ENCODE data around the gene CEMIP. TPM values are rescaled to one million over a fixed set of nuclear protein-coding genes. Genes with fewer than 3 reads are reported as not detected.

Gene CEMIP, protein sequence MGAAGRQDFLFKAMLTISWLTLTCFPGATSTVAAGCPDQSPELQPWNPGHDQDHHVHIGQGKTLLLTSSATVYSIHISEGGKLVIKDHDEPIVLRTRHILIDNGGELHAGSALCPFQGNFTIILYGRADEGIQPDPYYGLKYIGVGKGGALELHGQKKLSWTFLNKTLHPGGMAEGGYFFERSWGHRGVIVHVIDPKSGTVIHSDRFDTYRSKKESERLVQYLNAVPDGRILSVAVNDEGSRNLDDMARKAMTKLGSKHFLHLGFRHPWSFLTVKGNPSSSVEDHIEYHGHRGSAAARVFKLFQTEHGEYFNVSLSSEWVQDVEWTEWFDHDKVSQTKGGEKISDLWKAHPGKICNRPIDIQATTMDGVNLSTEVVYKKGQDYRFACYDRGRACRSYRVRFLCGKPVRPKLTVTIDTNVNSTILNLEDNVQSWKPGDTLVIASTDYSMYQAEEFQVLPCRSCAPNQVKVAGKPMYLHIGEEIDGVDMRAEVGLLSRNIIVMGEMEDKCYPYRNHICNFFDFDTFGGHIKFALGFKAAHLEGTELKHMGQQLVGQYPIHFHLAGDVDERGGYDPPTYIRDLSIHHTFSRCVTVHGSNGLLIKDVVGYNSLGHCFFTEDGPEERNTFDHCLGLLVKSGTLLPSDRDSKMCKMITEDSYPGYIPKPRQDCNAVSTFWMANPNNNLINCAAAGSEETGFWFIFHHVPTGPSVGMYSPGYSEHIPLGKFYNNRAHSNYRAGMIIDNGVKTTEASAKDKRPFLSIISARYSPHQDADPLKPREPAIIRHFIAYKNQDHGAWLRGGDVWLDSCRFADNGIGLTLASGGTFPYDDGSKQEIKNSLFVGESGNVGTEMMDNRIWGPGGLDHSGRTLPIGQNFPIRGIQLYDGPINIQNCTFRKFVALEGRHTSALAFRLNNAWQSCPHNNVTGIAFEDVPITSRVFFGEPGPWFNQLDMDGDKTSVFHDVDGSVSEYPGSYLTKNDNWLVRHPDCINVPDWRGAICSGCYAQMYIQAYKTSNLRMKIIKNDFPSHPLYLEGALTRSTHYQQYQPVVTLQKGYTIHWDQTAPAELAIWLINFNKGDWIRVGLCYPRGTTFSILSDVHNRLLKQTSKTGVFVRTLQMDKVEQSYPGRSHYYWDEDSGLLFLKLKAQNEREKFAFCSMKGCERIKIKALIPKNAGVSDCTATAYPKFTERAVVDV (N-terminal part only)
- 0.70 to 1.2 TPM (median 0.83 TPM) in 3 replicates for total RNA-seq

DNA sequence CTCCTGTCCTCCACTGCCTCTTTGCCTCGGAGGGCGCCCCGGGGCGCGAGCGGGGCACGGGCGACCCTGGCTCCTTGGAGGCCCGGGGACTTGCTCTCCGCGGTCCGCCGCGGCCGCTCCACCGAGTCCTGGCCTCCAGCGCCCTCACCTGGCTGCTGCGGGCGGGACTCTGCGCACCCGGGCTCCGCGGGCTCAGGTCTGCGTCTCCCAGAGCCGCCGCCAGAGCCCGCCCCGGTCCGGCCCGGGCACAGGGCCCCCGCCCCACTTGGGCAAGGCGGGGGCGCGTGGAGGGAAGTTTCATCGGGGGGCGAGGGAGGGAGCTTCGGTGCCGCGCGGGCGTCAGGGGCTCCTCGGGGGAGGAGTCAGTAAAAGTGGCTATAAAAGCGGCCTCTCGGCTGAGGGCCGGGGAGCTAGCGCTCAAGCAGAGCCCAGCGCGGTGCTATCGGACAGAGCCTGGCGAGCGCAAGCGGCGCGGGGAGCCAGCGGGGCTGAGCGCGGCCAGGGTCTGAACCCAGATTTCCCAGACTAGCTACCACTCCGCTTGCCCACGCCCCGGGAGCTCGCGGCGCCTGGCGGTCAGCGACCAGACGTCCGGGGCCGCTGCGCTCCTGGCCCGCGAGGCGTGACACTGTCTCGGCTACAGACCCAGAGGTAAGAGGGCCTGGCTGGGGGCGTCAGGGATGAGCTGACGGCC lies at the start of gene CEMIP:
Gene CEMIP (plus strand): TSS at position 407 of the 694 bp plus-strand sequence. CDS start 94,510 bp downstream, outside the sequence.
- H3K27ac Mint-ChIP-seq: no peak within 1 kb of the TSS
- peaks cover 16% of the 10 kb centered on the region for H3K4me1 Mint-ChIP-seq
- peak; percentile 71 to 91 for DNase-seq (ENCODE audit: low spot score in 2 of 2, unreplicated experiment in 2 of 2)
- H3K27me3 Mint-ChIP-seq (ENCODE audit: low read depth): peaks cover 66% of the 10 kb centered on the region
- no peaks in the 10 kb centered on the region for H3K36me3 Mint-ChIP-seq
- peak within 1 kb of the TSS; percentile 69 for H3K4me3 Mint-ChIP-seq
- TF ChIP-seq, protein P1, sequence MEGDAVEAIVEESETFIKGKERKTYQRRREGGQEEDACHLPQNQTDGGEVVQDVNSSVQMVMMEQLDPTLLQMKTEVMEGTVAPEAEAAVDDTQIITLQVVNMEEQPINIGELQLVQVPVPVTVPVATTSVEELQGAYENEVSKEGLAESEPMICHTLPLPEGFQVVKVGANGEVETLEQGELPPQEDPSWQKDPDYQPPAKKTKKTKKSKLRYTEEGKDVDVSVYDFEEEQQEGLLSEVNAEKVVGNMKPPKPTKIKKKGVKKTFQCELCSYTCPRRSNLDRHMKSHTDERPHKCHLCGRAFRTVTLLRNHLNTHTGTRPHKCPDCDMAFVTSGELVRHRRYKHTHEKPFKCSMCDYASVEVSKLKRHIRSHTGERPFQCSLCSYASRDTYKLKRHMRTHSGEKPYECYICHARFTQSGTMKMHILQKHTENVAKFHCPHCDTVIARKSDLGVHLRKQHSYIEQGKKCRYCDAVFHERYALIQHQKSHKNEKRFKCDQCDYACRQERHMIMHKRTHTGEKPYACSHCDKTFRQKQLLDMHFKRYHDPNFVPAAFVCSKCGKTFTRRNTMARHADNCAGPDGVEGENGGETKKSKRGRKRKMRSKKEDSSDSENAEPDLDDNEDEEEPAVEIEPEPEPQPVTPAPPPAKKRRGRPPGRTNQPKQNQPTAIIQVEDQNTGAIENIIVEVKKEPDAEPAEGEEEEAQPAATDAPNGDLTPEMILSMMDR (IDR thresholded peaks at IDR 0.05; ENCODE audit: unreplicated experiment): peak; percentile 75
- H3K9me3 Mint-ChIP-seq: no peaks in the 10 kb centered on the region

DNA sequence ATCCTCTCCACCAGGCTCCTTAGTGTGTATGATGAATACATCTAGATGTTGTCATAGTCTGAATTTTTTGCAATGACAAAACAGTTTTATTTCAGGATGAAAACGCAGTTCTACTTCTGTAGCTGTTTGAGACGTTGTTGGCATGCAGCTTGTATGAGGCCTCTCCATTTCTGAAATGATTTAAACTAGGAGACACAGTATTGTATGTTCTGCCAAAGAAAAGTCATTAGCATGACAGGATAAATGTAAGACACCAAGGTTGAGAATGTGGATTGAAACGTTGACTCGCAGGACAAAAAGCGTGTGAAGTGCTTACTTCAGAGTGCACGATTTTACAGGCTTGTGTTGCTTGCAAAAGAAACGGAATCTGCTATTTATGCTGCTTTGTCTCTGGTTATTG lies 48.8 kb upstream of the CEMIP start:
- no peak overlapping the region for H3K4me3 Mint-ChIP-seq
- no peak for DNase-seq (ENCODE audit: low spot score in 2 of 2, unreplicated experiment in 2 of 2)
- peaks cover 10% of the 10 kb centered on the region for H3K36me3 Mint-ChIP-seq
- TF ChIP-seq, protein P1 (IDR thresholded peaks at IDR 0.05; ENCODE audit: unreplicated experiment): no peak
- peak overlapping the region; percentile 6 for H3K27ac Mint-ChIP-seq
- peaks cover 3% of the 10 kb centered on the region for H3K9me3 Mint-ChIP-seq
- peaks cover 67% of the 10 kb centered on the region for H3K4me1 Mint-ChIP-seq
- no peaks in the 10 kb centered on the region for H3K27me3 Mint-ChIP-seq (ENCODE audit: low read depth)

DNA sequence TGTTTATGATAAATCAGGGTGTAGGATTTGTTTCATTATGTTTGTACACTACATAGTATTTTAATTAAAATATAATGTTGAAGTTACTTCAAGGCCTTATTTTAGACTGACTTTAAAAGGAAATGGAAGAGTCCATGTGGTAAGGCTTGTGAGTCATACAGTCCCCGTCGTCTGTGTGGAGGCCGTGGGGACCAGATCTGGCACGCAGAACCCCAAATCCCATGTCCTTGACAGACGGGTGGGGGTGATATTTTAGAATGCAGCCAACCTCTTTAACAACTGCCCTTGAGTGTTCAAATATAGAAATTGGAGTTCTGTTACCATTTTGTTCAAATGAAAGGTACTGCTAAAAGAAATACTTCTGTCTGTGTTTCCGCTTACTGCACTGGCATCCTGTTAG lies 48.2 kb upstream of the CEMIP start:
- peaks cover 10% of the 10 kb centered on the region for H3K36me3 Mint-ChIP-seq
- TF ChIP-seq, protein P1 (IDR thresholded peaks at IDR 0.05; ENCODE audit: unreplicated experiment): no peak
- peaks cover 2% of the 10 kb centered on the region for H3K9me3 Mint-ChIP-seq
- peak overlapping the region; percentile 39 for H3K27ac Mint-ChIP-seq
- DNase-seq (ENCODE audit: low spot score in 2 of 2, unreplicated experiment in 2 of 2): no peak
- H3K27me3 Mint-ChIP-seq (ENCODE audit: low read depth): no peaks in the 10 kb centered on the region
- H3K4me1 Mint-ChIP-seq: peaks cover 72% of the 10 kb centered on the region
- H3K4me3 Mint-ChIP-seq: no peak overlapping the region

DNA sequence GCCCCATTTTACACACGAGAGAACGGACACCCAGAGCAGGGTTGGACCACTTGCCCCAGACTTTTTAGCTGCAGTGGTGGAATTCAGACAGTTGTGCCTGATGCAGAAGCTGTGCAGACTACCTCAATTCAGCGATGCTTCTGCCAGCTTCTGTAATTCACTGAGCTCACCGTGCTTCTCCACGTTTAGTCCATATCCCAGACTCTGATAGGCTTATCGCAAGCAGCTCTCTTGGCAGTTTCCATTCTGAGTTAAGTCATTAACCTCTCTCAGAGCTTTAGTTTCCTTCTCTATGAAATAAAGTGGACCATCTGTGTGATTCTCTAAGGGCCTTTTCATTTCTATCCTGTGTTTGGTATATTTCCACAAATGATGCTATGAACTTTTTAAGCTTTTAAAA lies 47.0 kb upstream of the CEMIP start:
- Mint-ChIP-seq H3K27ac (peak overlapping the region; percentile 54), H3K4me1 (peaks cover 75% of the 10 kb centered on the region), H3K27me3 (ENCODE audit: low read depth) (no peaks in the 10 kb centered on the region), H3K4me3 (no peak overlapping the region), H3K36me3 (peaks cover under 1% of the 10 kb centered on the region), H3K9me3 (no peaks in the 10 kb centered on the region)
- DNase-seq (ENCODE audit: low spot score in 2 of 2, unreplicated experiment in 2 of 2): no peak
- TF ChIP-seq, protein P1 (IDR thresholded peaks at IDR 0.05; ENCODE audit: unreplicated experiment): no peak

DNA sequence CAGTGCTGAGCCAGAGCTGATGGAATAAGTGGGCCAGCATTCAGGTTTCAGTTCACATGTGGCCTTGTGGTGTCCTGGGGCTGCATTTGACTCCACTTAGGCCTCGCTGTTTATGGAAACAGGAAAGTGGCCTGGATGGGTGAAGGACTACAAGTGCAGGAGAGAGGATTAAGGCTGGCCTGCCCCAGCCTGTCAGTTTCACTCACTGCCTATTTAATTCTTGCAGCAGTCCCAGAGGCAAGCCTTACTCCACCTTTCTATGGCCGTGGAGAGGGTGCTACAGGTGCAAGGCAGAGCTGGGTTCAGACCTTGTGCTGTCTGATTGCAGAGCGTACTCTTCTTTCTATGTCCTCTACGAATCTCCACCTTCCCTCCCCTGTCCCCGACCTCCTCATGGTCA lies 46.4 kb upstream of the CEMIP start:
- no peak for DNase-seq (ENCODE audit: low spot score in 2 of 2, unreplicated experiment in 2 of 2)
- TF ChIP-seq, protein P1 (IDR thresholded peaks at IDR 0.05; ENCODE audit: unreplicated experiment): no peak
- Mint-ChIP-seq H3K27me3 (ENCODE audit: low read depth) (no peaks in the 10 kb centered on the region), H3K9me3 (no peaks in the 10 kb centered on the region), H3K4me1 (peaks cover 75% of the 10 kb centered on the region), H3K36me3 (no peaks in the 10 kb centered on the region), H3K4me3 (no peak overlapping the region), H3K27ac (peak overlapping the region; percentile 28)
